G401.6 (cell line): ENCODE measurements around the gene CENATAC.
"Not testable (repeated sequence)": the region's sequence is repeated elsewhere in the genome, so short reads cannot be mapped to it uniquely, and the experiment has no call there.

ENCODE experiments used
- FAIRE-seq: peaks from 2 replicates; lab custom pipeline; 2012; peaks lifted over from hg19 to GRCh38; lab: Jason Lieb, UNC

CENATAC gene

GRCh38 chr11:119027561-119028345 lies 29.8 kb downstream of the CENATAC start:
- no peak for FAIRE-seq

- no peak for FAIRE-seq
Measured at GRCh38 chr11:119028346-119029068, 30.6 kb downstream of the CENATAC start.

GRCh38 chr11:119029069-119029339 lies 31.1 kb downstream of the CENATAC start:
- no peak for FAIRE-seq

- FAIRE-seq = no peak
Measured at GRCh38 chr11:119029340-119030028, 31.5 kb downstream of the CENATAC start.

GRCh38 chr11:119030029-119030328 lies 32.0 kb downstream of the CENATAC start:
- FAIRE-seq = no peak

GRCh38 chr11:119030329-119031047 lies 32.5 kb downstream of the CENATAC start, which contains the start of gene SLC37A4:
Gene SLC37A4, minus strand, starts transcription at chr11:119030877.
- FAIRE-seq = peak; percentile 96

GRCh38 chr11:119031912-119032280 lies 34.0 kb downstream of the CENATAC start:
- no peak for FAIRE-seq

GRCh38 chr11:119033421-119033820 lies 35.5 kb downstream of the CENATAC start:
- not testable (repeated sequence) for FAIRE-seq

- FAIRE-seq = no peak
Measured at GRCh38 chr11:119034813-119035212, 36.9 kb downstream of the CENATAC start.

- FAIRE-seq = no peak
Measured at GRCh38 chr11:119038884-119039283, 40.9 kb downstream of the CENATAC start.

- not testable (repeated sequence) for FAIRE-seq
Measured at GRCh38 chr11:119039471-119039870, 41.5 kb downstream of the CENATAC start.

GRCh38 chr11:119041821-119042514 lies 44.0 kb downstream of the CENATAC start:
- no peak for FAIRE-seq

GRCh38 chr11:119042927-119043326 lies 45.0 kb downstream of the CENATAC start:
- no peak for FAIRE-seq

GRCh38 chr11:119044708-119045107 lies 46.8 kb downstream of the CENATAC start:
- FAIRE-seq = no peak

GRCh38 chr11:119046489-119046888 lies 48.6 kb downstream of the CENATAC start:
- no peak for FAIRE-seq

- no peak for FAIRE-seq
Measured at GRCh38 chr11:119047205-119047604, 49.3 kb downstream of the CENATAC start.

GRCh38 chr11:119048644-119049043 lies 50.7 kb downstream of the CENATAC start:
- FAIRE-seq = no peak

- FAIRE-seq = no peak
Measured at GRCh38 chr11:119049081-119049480, 51.1 kb downstream of the CENATAC start.

- FAIRE-seq = no peak
Measured at GRCh38 chr11:119051440-119052162, 53.7 kb downstream of the CENATAC start.

- no peak for FAIRE-seq
Measured at GRCh38 chr11:119052163-119052814, 54.4 kb downstream of the CENATAC start.

- no peak for FAIRE-seq
Measured at GRCh38 chr11:119054418-119054817, 56.5 kb downstream of the CENATAC start.
